SK-N-SH (cell line): ENCODE measurements around the gene HRH1. TPM values are rescaled to one million over a fixed set of nuclear protein-coding genes. Genes with fewer than 3 reads are reported as not detected.

Experiments used
- CTCF ChIA-PET: fragments of 300-600, 350-600 bp; formaldehyde crosslinking; extraction: SDS; loops from one replicate; lab custom pipeline; 2021; lab: Yijun Ruan, JAX
- POLR2A ChIA-PET: fragments of 350-600 bp; sonication (Branson Sonifier 250); formaldehyde crosslinking; extraction: SDS; loops from one replicate; lab custom pipeline; 2020; ENCODE audit warnings: antibody characterized with exemption, inconsistent platforms; lab: Yijun Ruan, JAX
- DNase-seq: peaks from one replicate; pipeline ENCODE4 v3.0.0; 2012
- H2AFZ ChIP-seq: fragments of 200-600 bp; sonication (generic); 2 replicates; pipeline ENCODE4 v1.8.1; 2016; ENCODE audit warnings: antibody characterized with exemption, mild to moderate bottlenecking, low read depth
- H3F3A ChIP-seq: fragments of 200-600 bp; sonication (generic); replicated peaks from 2 replicates; pipeline ENCODE3; 2016; ENCODE audit warnings: antibody characterized with exemption, mild to moderate bottlenecking; ENCODE audit not compliant: insufficient read depth
- H3K27ac ChIP-seq, 2 experiments: fragments of 200-500 bp in 1 of 2; fragments of 200-600 bp in 1 of 2; sonication (Bioruptor generic) in 1 of 2; sonication (generic), shearing (Covaris generic) in 1 of 2; 2 replicates each; pipeline versions ENCODE4 v1.5.1 to v1.6.1; 2014 to 2016; ENCODE audit warnings: low read depth in 2 of 2, inconsistent platforms in 1 of 2, low read length in 1 of 2, mild to moderate bottlenecking in 1 of 2, mixed read lengths in 1 of 2
- H3K27me3 ChIP-seq: fragments of 200-600 bp; sonication (generic), shearing (Covaris generic); 2 replicates; pipeline ENCODE4 v1.6.1; 2016; ENCODE audit warnings: mixed run types; ENCODE audit not compliant: insufficient read depth
- H3K36me3 ChIP-seq, 2 experiments: fragments of 200-500 bp in 1 of 2; fragments of 200-600 bp in 1 of 2; sonication (Bioruptor generic) in 1 of 2; sonication (generic) in 1 of 2; replicated peaks in 1 of 2; 2 replicates each; pipeline versions ENCODE3 to v1.5.1; 2014 to 2016; ENCODE audit warnings: low read length in 1 of 2, mild to moderate bottlenecking in 1 of 2; ENCODE audit not compliant: insufficient read depth in 2 of 2, control insufficient read depth in 1 of 2
- H3K4me1 ChIP-seq, 2 experiments: fragments of 200-500 bp in 1 of 2; fragments of 200-600 bp in 1 of 2; sonication (Bioruptor generic) in 1 of 2; sonication (generic), shearing (Covaris generic) in 1 of 2; 2 replicates each; pipeline versions ENCODE4 v1.5.1 to v1.6.1; 2014 to 2016; ENCODE audit warnings: low read depth in 1 of 2, low read length in 1 of 2, mixed run types in 1 of 2; ENCODE audit not compliant: insufficient read depth in 2 of 2, control insufficient read depth in 1 of 2
- H3K4me2 ChIP-seq: fragments of 200-600 bp; sonication (generic), shearing (Covaris generic); 2 replicates; pipeline ENCODE4 v1.6.1; 2017; ENCODE audit warnings: mixed run types
- H3K4me3 ChIP-seq, 2 experiments: fragments of 200-500 bp in 1 of 2; fragments of 200-600 bp in 1 of 2; sonication (Bioruptor generic) in 1 of 2; sonication (generic), shearing (Covaris generic) in 1 of 2; 2 replicates each; pipeline versions ENCODE4 v1.5.1 to v1.8.1; 2014 to 2016; ENCODE audit warnings: low read depth in 2 of 2, inconsistent platforms in 1 of 2, low read length in 1 of 2, mild to moderate bottlenecking in 1 of 2, mixed read lengths in 1 of 2, moderate library complexity in 1 of 2
- H3K79me2 ChIP-seq: fragments of 200-600 bp; sonication (generic); 2 replicates; pipeline ENCODE4 v1.8.1; 2017; ENCODE audit warnings: mild to moderate bottlenecking; ENCODE audit not compliant: insufficient read depth
- H3K9ac ChIP-seq: fragments of 200-600 bp; sonication (generic); 2 replicates; pipeline ENCODE4 v1.6.1; 2017; ENCODE audit warnings: mixed run types
- H3K9me2 ChIP-seq: fragments of 200-600 bp; sonication (generic); 2 replicates; pipeline ENCODE4 v1.6.1; 2017; ENCODE audit warnings: mixed run types
- H3K9me3 ChIP-seq: fragments of 200-600 bp; sonication (generic); 2 replicates; pipeline ENCODE4 v1.6.1; 2017; ENCODE audit warnings: mixed run types, mild to moderate bottlenecking, moderate library complexity
- H4K20me1 ChIP-seq: fragments of 200-600 bp; sonication (generic); 2 replicates; pipeline ENCODE4 v1.6.1; 2017; ENCODE audit warnings: mild to moderate bottlenecking, mixed run types; ENCODE audit not compliant: insufficient read depth
- EP300 ChIP-seq, 2 experiments: IDR thresholded peaks; 2 replicates each; pipeline versions ENCODE4 v1.4.0 to v1.6.1; 2012; ENCODE audit warnings: borderline replicate concordance in 1 of 2, low read depth in 1 of 2, low read length in 1 of 2
- FOSL2 ChIP-seq: IDR thresholded peaks from 2 replicates; pipeline ENCODE4 v1.4.0; 2012; ENCODE audit warnings: low read depth, mild to moderate bottlenecking, moderate library complexity, borderline replicate concordance
- GABPA ChIP-seq: IDR thresholded peaks from 2 replicates; pipeline ENCODE4 v1.4.0; 2012; ENCODE audit warnings: low read depth, mild to moderate bottlenecking
- MEF2A ChIP-seq: IDR thresholded peaks from 2 replicates; pipeline ENCODE4 v1.4.0; 2012; ENCODE audit warnings: low read depth, borderline replicate concordance
- NFIC ChIP-seq: IDR thresholded peaks from 2 replicates; pipeline ENCODE4 v1.4.0; 2012; ENCODE audit warnings: borderline replicate concordance
- PBX3 ChIP-seq: IDR thresholded peaks from 2 replicates; pipeline ENCODE4; 2012
- RFX5 ChIP-seq: IDR thresholded peaks from 2 replicates; pipeline ENCODE4 v1.6.1; 2012; ENCODE audit warnings: mild to moderate bottlenecking, improper control_type of control experiment, low read length
- SMC3 ChIP-seq: IDR thresholded peaks from 2 replicates; pipeline ENCODE4 v1.6.1; 2012; ENCODE audit warnings: low read depth, low read length, improper control_type of control experiment
- YY1 ChIP-seq: IDR thresholded peaks from 2 replicates; pipeline ENCODE4 v1.4.0; 2012; ENCODE audit warnings: low read depth, mild to moderate bottlenecking
- WGBS: methylation state at CpG from one replicate; pipeline ENCODE4 v1.1.6; 2017; ENCODE audit warnings: low lambda C conversion rate; 5-methylcytosine and 5-hydroxymethylcytosine counted together
- polyA plus RNA-seq, 3 experiments: library from polyadenylated mRNA; depleted of rRNA; stranded (reverse); fragments of >200 nt; gene quantifications; 2 replicates each; pipeline ENCODE4 v1.2.3, GENCODE V29; 2012

Gene HRH1
- polyA plus RNA-seq, 1 of the 3 experiments (the other 2 are of a cell fraction), result 6.2 TPM

GRCh38 chr3:11170052-11170770 is 15.9 kb downstream of the HRH1 start:
- 0 out of 2 replicates have a peak, but pooled peaks cover 1% of the 10 kb centered on the region for H4K20me1 ChIP-seq
- no peaks in the 10 kb centered on the region for H3K9me3 ChIP-seq
- H3K4me3 ChIP-seq, result no peak overlapping the region
- peak overlapping the region; percentile 59 for H3K4me2 ChIP-seq
- H3K27me3 ChIP-seq, result no peaks in the 10 kb centered on the region
- 87% methylated on average over 21 of the region's 21 CpGs for whole genome bisulfite sequencing
- peaks cover 4 to 5% of the 10 kb centered on the region in 2 experiments for H3K36me3 ChIP-seq
- H3K79me2 ChIP-seq, result peaks cover 95% of the 10 kb centered on the region
- H3K9ac ChIP-seq, result peak overlapping the region; percentile 41; the same call in 1 of the 2 replicates
- ChIA-PET CTCF (interaction anchor here (1.7 to 4.6 kb wide), 2 partner anchors 14 to 110 kb away, joined by 6 to 24 read pairs; no protein-coding TSS in a partner anchor), POLR2A (no interaction called here)
- no peak overlapping the region for H2AFZ ChIP-seq
- H3K9me2 ChIP-seq, result no peaks in the 10 kb centered on the region
- DNase-seq, result no peak
- no peaks in the 10 kb centered on the region for H3F3A ChIP-seq
- TF ChIP-seq NFIC (no peak), MEF2A (no peak), GABPA (no peak), PBX3 (no peak), RFX5 (no peak), EP300 (IDR thresholded peaks at IDR 0.05; ENCODE audit: borderline replicate concordance in 1 of 2, low read depth in 1 of 2, low read length in 1 of 2) (no peak), YY1 (no peak)
- peak overlapping the region in 1 of 2 experiments; percentile 74; a peak in 2 of 4 replicates for H3K27ac ChIP-seq
- H3K4me1 ChIP-seq, result peaks cover 7 to 30% of the 10 kb centered on the region in 2 experiments; a peak in 3 of 4 replicates

GRCh38 chr3:11172096-11172690 is 17.9 kb downstream of the HRH1 start:
- POLR2A ChIA-PET, result no interaction called here
- 81% methylated on average over 4 of the region's 4 CpGs for WGBS
- Histone ChIP-seq H4K20me1 (no peaks in the 10 kb centered on the region), H2AFZ (no peak overlapping the region), H3F3A (no peaks in the 10 kb centered on the region), H3K79me2 (peaks cover 98% of the 10 kb centered on the region), H3K9me2 (no peaks in the 10 kb centered on the region), H3K9ac (0 out of 2 replicates have a peak overlapping the region, but pooled peaks have one; percentile 2), H3K4me3 (no peak overlapping the region)
- no peak for TF ChIP-seq FOSL2
- TF ChIP-seq SMC3, result no peak
- TF ChIP-seq, all 33 proteins: peak for 0
- H3K27ac ChIP-seq, result peak overlapping the region in 1 of 2 experiments; percentile 51; a peak in 2 of 4 replicates
- DNase-seq, result no peak
- no peaks in the 10 kb centered on the region for H3K27me3 ChIP-seq
- H3K9me3 ChIP-seq, result no peaks in the 10 kb centered on the region
- H3K4me1 ChIP-seq, result peaks cover 7 to 30% of the 10 kb centered on the region in 2 experiments; a peak in 3 of 4 replicates
- peak overlapping the region; percentile 19; the same call in 1 of the 2 replicates for H3K4me2 ChIP-seq
- CTCF ChIA-PET, result interaction anchor here (0.8 to 4.6 kb wide), 3 partner anchors 10 to 16 kb away, joined by 3 to 24 read pairs (median 4); no protein-coding TSS in a partner anchor
- peaks cover 0 to 4% of the 10 kb centered on the region in 2 experiments for H3K36me3 ChIP-seq
